Small intestine (tissue), 7 donors: Measurements from ENCODE around the gene CMIP. TPM values are rescaled to one million over a fixed set of nuclear protein-coding genes. Genes with fewer than 3 reads are reported as not detected.

ENCODE experiments used
- DNase-seq, 2 donors: peaks; one replicate each; pipeline versions ENCODE4 v3.0.0 to v3.0.0-alpha.2; 2013
- FAIRE-seq: peaks from 2 replicates; lab custom pipeline; 2012; peaks lifted over from hg19 to GRCh38; lab: Jason Lieb, UNC
- H3K27ac ChIP-seq, 3 donors: one replicate each; pipeline ENCODE4 v1.5.1; 2013; ENCODE audit warnings: low read length in 2 of 3, mild to moderate bottlenecking in 2 of 3, control low read depth in 1 of 3, inconsistent platforms in 1 of 3, low read depth in 1 of 3, moderate library complexity in 1 of 3
- H3K27me3 ChIP-seq, 3 donors: one replicate each; pipeline ENCODE4 v1.6.1; 2013; ENCODE audit warnings: low read length in 3 of 3, inconsistent platforms in 1 of 3; ENCODE audit not compliant: control insufficient read depth in 3 of 3, insufficient read depth in 3 of 3
- H3K36me3 ChIP-seq, 3 donors: one replicate each; pipeline ENCODE4 v1.6.1; 2013; ENCODE audit warnings: low read length in 3 of 3, inconsistent platforms in 1 of 3, low read depth in 1 of 3, mild to moderate bottlenecking in 1 of 3, moderate library complexity in 1 of 3; ENCODE audit not compliant: control insufficient read depth in 3 of 3, insufficient read depth in 2 of 3
- H3K4me1 ChIP-seq, 3 donors: one replicate each; pipeline ENCODE4 v1.6.1; 2013; ENCODE audit warnings: low read length in 2 of 3, inconsistent platforms in 1 of 3, low read depth in 1 of 3, mild to moderate bottlenecking in 1 of 3, moderate library complexity in 1 of 3; ENCODE audit not compliant: control insufficient read depth in 3 of 3, insufficient read depth in 2 of 3
- H3K4me3 ChIP-seq, 3 donors: one replicate each; pipeline ENCODE4 v1.5.1; 2013; ENCODE audit warnings: low read length in 3 of 3, control low read depth in 1 of 3, inconsistent platforms in 1 of 3, low read depth in 1 of 3, mild to moderate bottlenecking in 1 of 3, moderate library complexity in 1 of 3
- H3K9me3 ChIP-seq, 2 donors: one replicate each; pipeline ENCODE4 v1.6.1; 2013; ENCODE audit warnings: low read depth in 1 of 2, low read length in 1 of 2; ENCODE audit not compliant: control insufficient read depth in 2 of 2, insufficient read depth in 1 of 2
- WGBS, 3 donors: extraction: QIAGEN DNeasy Blood & Tissue Kit; methylation state at CpG; one replicate each; pipeline ENCODE4 v1.1.7; 2013; 5-methylcytosine and 5-hydroxymethylcytosine counted together
- polyA plus RNA-seq, 4 donors: library from polyadenylated mRNA; stranded (reverse) in 3 of 4; unstranded in 1 of 4; fragments of 200-250 nt in 3 of 4; fragments of 120-200 nt in 1 of 4; gene quantifications; one replicate each; pipeline versions ENCODE4 v1.2.1 to v1.2.3, GENCODE V29; 2013
- donor health status: healthy with polysubstance abuse.
- donor health status: control.
- donor health status: control.
- donor health status: Bipolar disorder and iron deficiency.
- donor health status: healthy.

CMIP gene
- polyA plus RNA-seq, 4 donors = 43.8 to 74.7 (median 55.7) TPM

DNA sequence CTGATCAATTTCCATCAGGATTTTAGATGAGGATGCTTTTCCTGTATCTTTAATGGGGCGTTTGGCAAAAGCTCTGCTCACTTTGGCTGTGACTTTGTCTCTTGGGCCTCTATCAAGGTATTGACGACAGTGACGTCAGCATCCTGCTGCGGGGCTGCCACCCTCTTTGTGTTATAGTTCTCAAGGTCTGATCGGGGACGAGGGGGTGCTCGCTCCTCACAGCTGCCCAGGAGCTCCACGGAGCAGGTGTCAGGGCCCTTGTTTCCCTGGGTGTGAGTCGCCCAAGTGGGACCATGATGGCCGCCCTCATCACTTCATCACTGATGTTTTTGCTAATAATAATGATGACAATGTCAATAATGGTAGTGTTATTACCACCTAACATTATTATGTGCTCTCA lies 65.4 kb downstream of the CMIP start:
- peaks cover 0 to 4% of the 10 kb centered on the region in 2 donors for H3K9me3 ChIP-seq
- FAIRE-seq = no peak
- H3K27me3 ChIP-seq = no peaks in the 10 kb centered on the region
- DNase-seq = no peak
- no peak overlapping the region for H3K27ac ChIP-seq
- 80 to 84% (median 83%) methylated on average over 10 of the region's 10 CpGs for WGBS, 3 donors
- no peak overlapping the region for H3K4me3 ChIP-seq
- peaks cover 3 to 10% (median 9%) of the 10 kb centered on the region in 3 donors for H3K4me1 ChIP-seq
- H3K36me3 ChIP-seq = peaks cover 0 to 41% (median 0%) of the 10 kb centered on the region in 3 donors

DNA sequence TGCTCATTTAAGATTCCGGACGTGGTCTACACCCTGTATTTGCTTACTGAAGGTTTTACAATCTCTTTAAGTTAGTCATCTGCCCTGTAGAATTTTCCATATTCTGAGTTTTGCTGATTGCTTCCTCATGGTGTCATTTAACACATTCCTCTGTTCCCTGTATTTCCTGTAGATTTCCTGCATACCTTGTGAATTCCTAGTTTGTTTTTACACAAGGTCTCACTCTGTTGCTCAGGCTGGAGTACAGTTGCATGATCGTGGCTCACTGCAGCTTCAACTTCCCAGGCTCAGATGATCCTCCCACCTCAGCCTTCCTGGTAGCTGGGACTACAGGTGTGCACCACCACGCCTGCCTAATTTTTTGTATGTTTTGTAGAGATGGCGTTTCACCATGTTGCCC lies 66.8 kb downstream of the CMIP start:
- H3K36me3 ChIP-seq = peaks cover 0 to 55% (median 0%) of the 10 kb centered on the region in 3 donors
- DNase-seq (no peak), FAIRE-seq (no peak)
- H3K27ac ChIP-seq = no peak overlapping the region
- H3K4me3 ChIP-seq = no peak overlapping the region
- WGBS, 3 donors = 93 to 95% (median 93%) methylated on average over 5 of the region's 5 CpGs
- H3K4me1 ChIP-seq = peaks cover 3 to 10% (median 9%) of the 10 kb centered on the region in 3 donors
- H3K27me3 ChIP-seq = no peaks in the 10 kb centered on the region
- peaks cover 0 to 4% of the 10 kb centered on the region in 2 donors for H3K9me3 ChIP-seq

DNA sequence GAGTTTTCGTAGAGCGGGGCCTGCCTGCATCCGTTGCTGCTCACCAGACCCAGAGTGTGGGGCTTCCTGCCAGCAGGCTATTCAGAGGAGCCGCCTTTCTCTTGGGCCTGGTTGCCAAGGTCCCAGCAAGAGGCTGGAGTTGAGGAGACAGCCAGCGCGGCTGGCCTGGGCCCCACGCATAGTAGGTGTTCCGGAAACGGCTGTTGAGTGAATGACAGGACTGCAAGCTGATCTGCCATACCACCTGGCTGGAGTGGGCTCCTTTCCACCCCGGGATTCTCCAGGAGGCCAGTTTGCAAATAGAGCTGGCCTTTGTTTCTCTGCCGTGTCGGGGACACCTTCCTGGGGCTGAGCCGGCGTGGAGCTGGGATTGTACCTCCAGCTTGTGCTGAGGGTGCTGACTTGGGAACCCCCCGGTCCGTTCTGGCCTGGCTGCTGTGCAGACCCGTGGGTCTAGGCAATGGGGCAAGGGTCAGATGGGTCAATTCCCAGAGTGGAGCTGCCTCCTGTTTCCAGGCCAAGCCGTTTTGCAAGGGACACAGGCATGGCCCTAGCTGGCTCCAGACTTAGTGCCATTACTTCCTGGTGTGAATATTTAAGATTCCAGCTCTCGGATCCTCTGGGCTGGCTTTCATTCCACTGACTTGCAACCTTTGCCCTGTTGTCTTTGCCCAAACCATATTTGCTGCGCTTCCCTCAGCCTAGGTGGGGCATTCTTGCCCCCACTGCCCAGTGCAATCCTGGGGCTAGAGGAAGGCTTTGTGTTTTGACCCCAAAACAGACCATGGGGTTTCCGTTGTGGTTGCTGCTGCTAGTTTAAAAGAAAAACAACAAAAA lies 68.8 kb downstream of the CMIP start:
- no peaks in the 10 kb centered on the region for H3K27me3 ChIP-seq

DNA sequence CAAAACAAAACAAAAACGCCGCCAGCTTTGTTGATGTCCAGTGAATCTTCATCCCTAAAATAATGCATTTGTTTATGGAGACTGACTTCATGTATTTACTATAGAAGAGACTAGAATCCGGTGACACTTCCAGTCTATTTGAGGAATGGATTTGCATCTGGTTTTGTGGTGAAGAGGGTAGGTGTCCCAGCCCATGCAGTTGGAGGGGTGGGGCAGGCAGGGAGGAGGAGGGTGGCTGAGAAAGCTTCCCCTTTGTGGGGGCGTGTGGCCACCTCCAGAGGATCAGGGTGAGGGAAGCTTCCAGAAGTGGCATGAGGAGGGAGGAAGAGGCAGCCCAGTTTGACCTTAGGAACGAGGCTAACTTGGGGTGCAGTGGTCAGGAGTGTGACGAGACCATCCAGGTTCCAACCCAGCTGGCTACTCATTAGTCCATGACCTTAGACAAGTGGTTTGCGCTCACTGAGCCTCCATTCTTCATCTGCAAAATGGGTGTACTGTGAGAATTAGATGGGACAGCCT lies 69.5 kb downstream of the CMIP start:
- H3K27ac ChIP-seq = peak overlapping the region in 2 of 3 donors; percentile 14 to 77
- DNase-seq (no peak), FAIRE-seq (no peak)
- H3K36me3 ChIP-seq = peaks cover 0 to 68% (median 3%) of the 10 kb centered on the region in 3 donors
- peaks cover 3 to 10% (median 9%) of the 10 kb centered on the region in 3 donors for H3K4me1 ChIP-seq
- no peak overlapping the region for H3K4me3 ChIP-seq
- WGBS, 3 donors = 70 to 88% (median 79%) methylated on average over 7 of the region's 7 CpGs
- peaks cover 0 to 8% of the 10 kb centered on the region in 2 donors for H3K9me3 ChIP-seq
- no peaks in the 10 kb centered on the region for H3K27me3 ChIP-seq

More for the DNA sequence above, 68.8 kb downstream of the CMIP start:
- no peak for FAIRE-seq
- no peak overlapping the region for H3K4me3 ChIP-seq
- H3K4me1 ChIP-seq = peaks cover 3 to 10% (median 9%) of the 10 kb centered on the region in 3 donors
- H3K9me3 ChIP-seq = peaks cover 0 to 8% of the 10 kb centered on the region in 2 donors
- WGBS, 3 donors = 49 to 74% (median 65%) methylated on average over 21 of the region's 21 CpGs
- DNase-seq = peak in 1 of 2 donors; percentile 57
- H3K36me3 ChIP-seq = peaks cover 0 to 72% (median 3%) of the 10 kb centered on the region in 3 donors
- peak overlapping the region in 2 of 3 donors; percentile 41 to 77 for H3K27ac ChIP-seq

DNA sequence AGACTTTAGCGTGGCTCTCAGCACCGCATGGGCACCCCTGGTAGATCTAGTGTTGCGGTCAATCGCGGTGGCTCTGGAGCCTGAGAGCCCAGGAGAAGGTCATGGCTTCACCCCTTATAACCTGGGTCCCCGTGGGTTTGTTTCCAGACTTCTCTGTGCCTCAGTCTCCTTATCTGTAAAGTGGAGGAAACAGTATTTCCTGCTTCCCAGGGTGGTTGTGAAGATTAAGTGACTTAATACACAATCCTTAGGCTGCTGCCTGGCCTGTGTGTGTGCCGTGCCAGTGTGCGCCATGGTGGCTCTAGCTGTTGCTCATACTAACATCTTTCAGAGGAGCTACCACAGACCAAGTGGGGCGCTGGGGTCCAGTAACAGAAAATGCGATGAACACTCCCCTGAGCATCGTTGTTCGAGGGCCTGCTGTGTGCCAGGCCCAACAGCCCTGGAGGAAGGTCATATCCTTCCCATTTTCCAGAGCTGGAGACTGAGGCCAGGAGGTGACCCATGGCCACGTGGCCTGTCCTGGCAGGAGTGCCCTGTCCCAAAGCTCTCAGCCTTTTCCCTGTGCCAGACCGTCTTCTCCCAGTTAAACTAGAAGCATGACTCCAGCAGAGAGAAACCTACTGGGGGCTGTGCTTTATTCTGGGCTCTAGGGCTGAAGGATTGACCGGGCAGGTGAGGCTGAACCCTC lies 70.1 kb downstream of the CMIP start:
- peaks cover 0 to 62% (median 3%) of the 10 kb centered on the region in 3 donors for H3K36me3 ChIP-seq
- peak overlapping the region in 1 of 3 donors; percentile 14 for H3K27ac ChIP-seq
- FAIRE-seq (no peak), DNase-seq (no peak)
- WGBS, 3 donors = 91 to 94% (median 92%) methylated on average over 15 of the region's 15 CpGs
- H3K4me1 ChIP-seq = peaks cover 6 to 10% (median 9%) of the 10 kb centered on the region in 3 donors
- H3K9me3 ChIP-seq = peaks cover 0 to 8% of the 10 kb centered on the region in 2 donors
- no peaks in the 10 kb centered on the region for H3K27me3 ChIP-seq
- no peak overlapping the region for H3K4me3 ChIP-seq

DNA sequence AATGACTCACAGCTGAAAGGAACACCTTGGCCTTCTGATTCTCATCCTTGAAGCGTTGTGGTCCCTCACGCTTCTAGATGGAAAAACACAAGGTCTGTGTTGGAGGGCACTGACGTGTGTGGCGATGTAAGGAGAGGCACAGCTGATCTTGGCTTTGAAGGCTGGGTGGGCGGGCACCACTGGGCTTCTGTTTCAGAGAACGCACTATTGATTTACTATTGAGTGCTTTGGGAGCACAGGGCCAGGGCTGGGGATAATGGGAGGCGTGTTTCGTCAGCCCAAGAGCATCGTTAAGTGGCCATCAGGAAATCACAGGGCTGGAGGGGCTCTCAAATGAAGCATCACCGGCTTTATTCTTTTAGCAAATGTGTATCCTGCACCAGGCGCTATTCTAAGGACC lies 70.7 kb downstream of the CMIP start:
- no peak for FAIRE-seq
- Histone ChIP-seq H3K36me3 (peaks cover 0 to 60% (median 3%) of the 10 kb centered on the region in 3 donors), H3K9me3 (peaks cover 0 to 8% of the 10 kb centered on the region in 2 donors), H3K4me3 (no peak overlapping the region), H3K27me3 (no peaks in the 10 kb centered on the region), H3K4me1 (peaks cover 6 to 10% (median 9%) of the 10 kb centered on the region in 3 donors), H3K27ac (no peak overlapping the region)
- 93 to 96% (median 95%) methylated on average over 11 of the region's 11 CpGs for WGBS, 3 donors
- DNase-seq = no peak

DNA sequence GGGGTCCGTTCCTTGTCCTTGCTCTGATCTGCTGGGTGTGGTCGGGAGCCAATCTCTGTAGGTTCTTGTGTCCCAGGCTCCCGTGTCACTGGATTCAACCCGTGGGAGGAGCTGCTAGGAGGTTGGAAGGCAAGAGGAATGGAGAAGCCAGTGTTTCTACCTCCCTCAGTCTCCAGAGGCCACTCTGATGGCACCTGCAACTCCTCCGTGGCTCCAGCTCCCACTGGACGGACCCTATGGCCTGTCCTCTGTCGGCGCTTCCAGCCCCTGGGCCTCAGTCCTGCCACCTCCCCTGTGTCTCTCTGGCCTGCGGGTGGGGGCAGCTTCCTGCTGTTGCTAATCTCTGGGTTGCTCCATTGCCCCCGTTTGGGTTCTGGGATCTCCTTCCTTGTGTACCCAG lies 71.1 kb downstream of the CMIP start:
- H3K4me3 ChIP-seq = no peak overlapping the region
- WGBS, 3 donors = 71 to 88% (median 86%) methylated on average over 10 of the region's 10 CpGs
- DNase-seq (no peak), FAIRE-seq (no peak)
- peaks cover 0 to 8% of the 10 kb centered on the region in 2 donors for H3K9me3 ChIP-seq
- no peaks in the 10 kb centered on the region for H3K27me3 ChIP-seq
- no peak overlapping the region for H3K27ac ChIP-seq
- H3K36me3 ChIP-seq = peaks cover 0 to 60% (median 3%) of the 10 kb centered on the region in 3 donors
- H3K4me1 ChIP-seq = peaks cover 6 to 10% (median 9%) of the 10 kb centered on the region in 3 donors
